ENCODE measurements around the gene NPRL2. TPM values are rescaled to one million over a fixed set of nuclear protein-coding genes. Genes with fewer than 3 reads are reported as not detected.

NPRL2 gene
- total and polyA plus RNA-seq, 2 of the 13 experiments (the other 11 are each of a cell fraction or from before 2014, with no cell fraction given): 30.6 to 51.4 TPM

- TF ChIP-seq, protein P1, sequence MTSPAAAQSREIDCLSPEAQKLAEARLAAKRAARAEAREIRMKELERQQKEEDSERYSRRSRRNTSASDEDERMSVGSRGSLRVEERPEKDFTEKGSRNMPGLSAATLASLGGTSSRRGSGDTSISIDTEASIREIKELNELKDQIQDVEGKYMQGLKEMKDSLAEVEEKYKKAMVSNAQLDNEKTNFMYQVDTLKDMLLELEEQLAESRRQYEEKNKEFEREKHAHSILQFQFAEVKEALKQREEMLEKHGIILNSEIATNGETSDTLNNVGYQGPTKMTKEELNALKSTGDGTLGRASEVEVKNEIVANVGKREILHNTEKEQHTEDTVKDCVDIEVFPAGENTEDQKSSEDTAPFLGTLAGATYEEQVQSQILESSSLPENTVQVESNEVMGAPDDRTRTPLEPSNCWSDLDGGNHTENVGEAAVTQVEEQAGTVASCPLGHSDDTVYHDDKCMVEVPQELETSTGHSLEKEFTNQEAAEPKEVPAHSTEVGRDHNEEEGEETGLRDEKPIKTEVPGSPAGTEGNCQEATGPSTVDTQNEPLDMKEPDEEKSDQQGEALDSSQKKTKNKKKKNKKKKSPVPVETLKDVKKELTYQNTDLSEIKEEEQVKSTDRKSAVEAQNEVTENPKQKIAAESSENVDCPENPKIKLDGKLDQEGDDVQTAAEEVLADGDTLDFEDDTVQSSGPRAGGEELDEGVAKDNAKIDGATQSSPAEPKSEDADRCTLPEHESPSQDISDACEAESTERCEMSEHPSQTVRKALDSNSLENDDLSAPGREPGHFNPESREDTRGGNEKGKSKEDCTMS (CRISPR knock-in tag; conservative IDR thresholded peaks at IDR 0.05): no peak
- TF ChIP-seq TAF15 (IDR thresholded peaks at IDR 0.05; ENCODE audit: low read depth, low read length, poor library complexity, severe bottlenecking): peak; percentile 81
- TF ChIP-seq TCF12 (IDR thresholded peaks at IDR 0.05): no peak
- no peak for TF ChIP-seq TCF12 (CRISPR knock-in tag; IDR thresholded peaks at IDR 0.05)
- TF ChIP-seq ZFP1 (CRISPR knock-in tag; IDR thresholded peaks at IDR 0.05): 0 out of 2 replicates have a peak, but pooled peaks have one; percentile 18
- TF ChIP-seq HNRNPH1 (optimal IDR thresholded peaks at IDR 0.05; ENCODE audit: low read depth, low read length): peak; percentile 95
- 0 out of 2 replicates have a peak, but pooled peaks have one; percentile 21 for TF ChIP-seq HDAC2 (CRISPR knock-in tag; IDR thresholded peaks at IDR 0.05)
- TF ChIP-seq ZNF263 (CRISPR knock-in tag; IDR thresholded peaks at IDR 0.05): no peak
- TF ChIP-seq SMARCE1 (IDR thresholded peaks at IDR 0.05; ENCODE audit: borderline replicate concordance): no peak
- peak; percentile 63; the same call in 1 of the 2 replicates for TF ChIP-seq ZNF747 (CRISPR knock-in tag; IDR thresholded peaks at IDR 0.05; ENCODE audit: borderline replicate concordance)
- TF ChIP-seq HDAC1 (CRISPR knock-in tag; IDR thresholded peaks at IDR 0.05): peak; percentile 58
- no peak for TF ChIP-seq ZMYM2 (CRISPR knock-in tag; IDR thresholded peaks at IDR 0.05)
- TF ChIP-seq HDAC6 (IDR thresholded peaks at IDR 0.05; ENCODE audit: low read depth, low read length): no peak
- no peak for TF ChIP-seq PCBP2 (optimal IDR thresholded peaks at IDR 0.05; ENCODE audit: low read depth, low read length, poor library complexity, severe bottlenecking)
- peak; percentile 66; the same call in 1 of the 2 replicates for TF ChIP-seq ZNF891 (CRISPR knock-in tag; IDR thresholded peaks at IDR 0.05)
- 0 out of 2 replicates have a peak, but pooled peaks have one; percentile 22 for TF ChIP-seq ETV6 (CRISPR knock-in tag; conservative IDR thresholded peaks at IDR 0.05)
- no peak for TF ChIP-seq NR2F6 (IDR thresholded peaks at IDR 0.05)
- TF ChIP-seq NR2F6 (CRISPR knock-in tag; IDR thresholded peaks at IDR 0.05): peak; percentile 19; the same call in 1 of the 2 replicates
- no peak; the same call in 1 of the 2 replicates for TF ChIP-seq TP53 (CRISPR knock-in tag; conservative IDR thresholded peaks at IDR 0.05)
- no peak for TF ChIP-seq NFYC (CRISPR knock-in tag; IDR thresholded peaks at IDR 0.05)
- TF ChIP-seq ZNF598 (CRISPR knock-in tag; IDR thresholded peaks at IDR 0.05; ENCODE audit: borderline replicate concordance): peak; percentile 87
- TF ChIP-seq ZNF138 (CRISPR knock-in tag; IDR thresholded peaks at IDR 0.05; ENCODE audit: low read depth): peak; percentile 76; the same call in 1 of the 2 replicates
- peak; percentile 79; the same call in 1 of the 2 replicates for TF ChIP-seq DMAP1 (CRISPR knock-in tag; IDR thresholded peaks at IDR 0.05)
- no peak for TF ChIP-seq HES4 (CRISPR knock-in tag; IDR thresholded peaks at IDR 0.05; ENCODE audit: borderline replicate concordance)
- no peak for TF ChIP-seq ATRX (CRISPR knock-in tag; IDR thresholded peaks at IDR 0.05; ENCODE audit: borderline replicate concordance)
- no peak for TF ChIP-seq MED8 (CRISPR knock-in tag; IDR thresholded peaks at IDR 0.05; ENCODE audit: insufficient replicate concordance)
- TF ChIP-seq ZNF841 (CRISPR knock-in tag; IDR thresholded peaks at IDR 0.05; ENCODE audit: borderline replicate concordance): no peak
- no peak for TF ChIP-seq ZNF737 (CRISPR knock-in tag; IDR thresholded peaks at IDR 0.05; ENCODE audit: borderline replicate concordance)
- TF ChIP-seq ZNF205 (CRISPR knock-in tag; IDR thresholded peaks at IDR 0.05): no peak
- peak; percentile 65; the same call in 1 of the 2 replicates for TF ChIP-seq RFXAP (CRISPR knock-in tag; IDR thresholded peaks at IDR 0.05; ENCODE audit: borderline replicate concordance)
- no peak for TF ChIP-seq ARID2 (CRISPR knock-in tag; IDR thresholded peaks at IDR 0.05; ENCODE audit: borderline replicate concordance)
- no peak for TF ChIP-seq TCF7L2 (IDR thresholded peaks at IDR 0.05; ENCODE audit: low read depth, low read length)
Observed at GRCh38 chr3:50298836-50299637, 51.5 kb downstream of the NPRL2 start, which contains the start of the genes HYAL3 and NAA80 (continued).

Measured in HepG2 (cell line).